GM12873 (cell line): ENCODE measurements around the gene ALG5.

Source experiments
- TF ChIP-seq, protein P1 (sequence below): IDR thresholded peaks from 2 replicates; pipeline ENCODE4 v1.5.1; 2012; ENCODE audit warnings: low read depth, mild to moderate bottlenecking, moderate library complexity, low read length, control low read depth; ENCODE audit not compliant: insufficient read depth; ENCODE audit errors: missing control alignments

ALG5 gene

DNA sequence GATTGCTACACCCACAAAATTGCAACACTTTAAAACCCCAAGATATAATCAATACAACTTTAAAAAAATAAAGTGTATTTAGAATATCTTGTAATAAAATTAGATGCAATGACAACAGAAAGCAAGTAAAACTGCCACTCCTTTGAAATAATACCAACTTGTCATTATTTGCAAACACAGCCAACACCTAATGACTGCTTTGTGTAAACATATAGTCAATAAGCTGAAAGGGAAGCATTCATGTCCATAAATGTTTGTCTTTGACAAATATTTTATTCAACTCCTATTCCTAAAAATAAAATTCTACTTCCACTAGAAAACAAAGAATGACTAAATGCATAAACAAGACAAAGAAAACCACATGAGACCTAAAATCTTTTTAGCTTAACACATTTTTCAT lies 85.7 kb downstream of the ALG5 start:
- TF ChIP-seq, protein P1, sequence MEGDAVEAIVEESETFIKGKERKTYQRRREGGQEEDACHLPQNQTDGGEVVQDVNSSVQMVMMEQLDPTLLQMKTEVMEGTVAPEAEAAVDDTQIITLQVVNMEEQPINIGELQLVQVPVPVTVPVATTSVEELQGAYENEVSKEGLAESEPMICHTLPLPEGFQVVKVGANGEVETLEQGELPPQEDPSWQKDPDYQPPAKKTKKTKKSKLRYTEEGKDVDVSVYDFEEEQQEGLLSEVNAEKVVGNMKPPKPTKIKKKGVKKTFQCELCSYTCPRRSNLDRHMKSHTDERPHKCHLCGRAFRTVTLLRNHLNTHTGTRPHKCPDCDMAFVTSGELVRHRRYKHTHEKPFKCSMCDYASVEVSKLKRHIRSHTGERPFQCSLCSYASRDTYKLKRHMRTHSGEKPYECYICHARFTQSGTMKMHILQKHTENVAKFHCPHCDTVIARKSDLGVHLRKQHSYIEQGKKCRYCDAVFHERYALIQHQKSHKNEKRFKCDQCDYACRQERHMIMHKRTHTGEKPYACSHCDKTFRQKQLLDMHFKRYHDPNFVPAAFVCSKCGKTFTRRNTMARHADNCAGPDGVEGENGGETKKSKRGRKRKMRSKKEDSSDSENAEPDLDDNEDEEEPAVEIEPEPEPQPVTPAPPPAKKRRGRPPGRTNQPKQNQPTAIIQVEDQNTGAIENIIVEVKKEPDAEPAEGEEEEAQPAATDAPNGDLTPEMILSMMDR: no peak

DNA sequence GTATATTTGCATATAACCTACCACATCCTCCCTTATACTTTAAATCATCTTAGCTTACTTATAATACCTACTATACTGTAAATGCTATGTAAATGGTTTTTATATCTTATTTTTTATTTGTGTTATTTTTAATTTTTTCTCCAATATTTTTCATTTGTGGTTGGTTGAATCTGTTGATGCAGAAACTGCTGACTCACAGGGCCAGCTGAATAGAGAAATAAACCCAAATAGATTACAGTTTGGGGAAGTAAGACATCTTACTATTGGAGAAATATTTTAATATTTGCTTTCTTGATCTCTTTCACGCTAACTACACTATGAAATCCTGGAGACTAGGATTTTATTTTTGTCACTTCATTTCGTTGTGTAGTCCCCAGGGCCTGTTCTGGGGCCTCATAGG lies 86.2 kb downstream of the ALG5 start:
- TF ChIP-seq, protein P1: no peak

DNA sequence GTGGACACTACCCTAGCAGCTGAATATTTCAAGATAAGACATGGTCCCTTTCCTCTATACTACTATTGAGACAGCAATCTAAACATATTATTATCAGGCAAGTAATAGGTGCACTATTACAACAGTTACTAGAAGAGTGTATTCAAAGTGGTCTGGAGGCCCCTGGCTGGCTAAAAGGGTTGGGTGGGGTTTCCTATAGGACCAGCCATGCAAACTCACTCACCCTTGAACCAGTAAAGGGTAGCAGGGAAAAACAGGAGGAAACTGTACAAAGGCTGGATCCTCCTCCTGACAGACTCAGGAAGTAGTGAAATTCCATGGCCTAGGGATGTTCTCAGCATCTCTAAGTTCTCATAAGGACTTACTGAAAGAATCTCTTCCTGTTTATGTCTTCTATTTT lies 86.8 kb downstream of the ALG5 start:
- TF ChIP-seq, protein P1: no peak

DNA sequence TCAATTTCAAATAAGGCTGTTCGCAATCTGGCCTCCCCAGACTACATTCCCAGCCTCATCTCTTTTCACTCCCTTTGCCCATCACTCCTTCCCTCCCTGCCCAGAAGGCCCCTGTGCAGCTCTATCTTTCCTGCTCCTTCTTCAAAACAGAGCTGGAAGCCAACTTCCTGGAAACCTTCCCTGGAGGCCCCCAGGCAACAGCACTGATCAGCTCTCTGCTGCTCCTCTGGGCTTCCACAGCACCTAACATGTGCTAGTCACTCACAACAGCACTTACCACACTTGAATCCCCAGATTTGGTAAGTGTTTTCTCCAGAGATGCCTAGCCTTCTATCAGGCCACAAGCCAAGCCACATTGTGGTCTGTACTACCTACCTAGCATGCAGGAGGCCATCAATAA lies 88.6 kb downstream of the ALG5 start:
- TF ChIP-seq, protein P1: no peak

DNA sequence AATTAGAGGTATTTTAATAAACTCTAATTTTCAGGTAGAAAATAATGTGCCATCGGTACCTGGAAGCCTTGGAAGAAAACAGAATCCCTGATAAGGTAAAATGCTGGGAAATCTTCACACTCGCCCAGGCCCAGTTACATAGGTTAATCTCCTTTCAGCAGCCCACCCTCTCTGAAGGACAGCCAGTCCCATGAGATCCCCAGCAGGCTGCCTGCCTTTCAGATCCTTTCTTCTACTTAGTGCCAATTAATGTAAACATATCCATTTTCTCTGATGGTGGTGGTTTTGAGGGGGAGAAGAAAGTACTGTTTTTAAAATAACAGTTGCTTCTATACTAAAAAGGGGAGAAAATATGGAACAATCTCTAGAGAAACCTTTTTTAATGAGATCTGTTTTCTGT lies 91.3 kb downstream of the ALG5 start:
- TF ChIP-seq, protein P1: no peak

DNA sequence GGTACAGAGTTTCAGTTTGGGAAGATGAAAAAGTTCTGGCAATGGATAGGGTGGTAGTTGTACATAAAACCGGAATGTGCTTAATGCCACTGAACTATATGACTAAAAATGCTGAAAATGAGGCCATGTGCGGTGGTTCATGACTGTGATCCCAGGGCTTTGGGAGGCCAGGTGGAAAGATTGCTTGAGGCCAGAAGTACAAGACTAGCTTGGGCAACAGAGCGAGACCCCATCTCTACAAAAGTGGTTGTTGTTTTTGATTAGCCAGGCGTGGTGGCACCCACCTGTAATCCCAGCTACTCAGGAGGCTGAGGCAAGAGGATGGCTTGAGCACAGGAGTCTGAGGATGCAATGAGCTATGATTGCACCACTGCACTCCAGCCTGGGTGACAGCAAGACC lies 91.9 kb downstream of the ALG5 start:
- TF ChIP-seq, protein P1: no peak

DNA sequence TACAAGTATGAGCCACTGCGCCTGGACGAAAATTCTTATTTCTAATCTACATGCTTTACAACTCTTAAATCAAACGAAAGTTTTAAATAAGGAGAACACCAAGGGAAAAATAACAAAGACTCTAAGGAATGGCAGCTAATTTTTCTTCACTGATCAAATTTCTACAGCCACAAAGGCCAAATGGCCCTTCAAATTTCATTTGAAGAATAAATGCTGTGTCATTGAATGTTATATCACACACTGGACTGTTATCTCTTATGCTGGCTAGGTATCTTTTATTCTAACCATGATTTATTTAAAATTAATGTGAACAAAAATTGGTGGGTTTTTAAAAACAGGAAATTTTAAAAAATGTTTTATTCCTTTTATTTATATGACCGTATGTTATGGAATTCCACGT lies 93.2 kb downstream of the ALG5 start:
- TF ChIP-seq, protein P1: no peak
